GM18508 (cell line): ENCODE results near the gene HLA-DQA2.
"Not testable (repeated sequence)": the region's sequence is repeated elsewhere in the genome, so short reads cannot be mapped to it uniquely, and the experiment has no call there.

Experiments
- ATAC-seq: cut with Tn5 transposase; IDR thresholded peaks from one replicate; pipeline ENCODE4 v1.9.1; 2021; ENCODE audit warnings: moderate number of reproducible peaks; ENCODE audit not compliant: insufficient read depth, unreplicated experiment

HLA-DQA2 gene

DNA sequence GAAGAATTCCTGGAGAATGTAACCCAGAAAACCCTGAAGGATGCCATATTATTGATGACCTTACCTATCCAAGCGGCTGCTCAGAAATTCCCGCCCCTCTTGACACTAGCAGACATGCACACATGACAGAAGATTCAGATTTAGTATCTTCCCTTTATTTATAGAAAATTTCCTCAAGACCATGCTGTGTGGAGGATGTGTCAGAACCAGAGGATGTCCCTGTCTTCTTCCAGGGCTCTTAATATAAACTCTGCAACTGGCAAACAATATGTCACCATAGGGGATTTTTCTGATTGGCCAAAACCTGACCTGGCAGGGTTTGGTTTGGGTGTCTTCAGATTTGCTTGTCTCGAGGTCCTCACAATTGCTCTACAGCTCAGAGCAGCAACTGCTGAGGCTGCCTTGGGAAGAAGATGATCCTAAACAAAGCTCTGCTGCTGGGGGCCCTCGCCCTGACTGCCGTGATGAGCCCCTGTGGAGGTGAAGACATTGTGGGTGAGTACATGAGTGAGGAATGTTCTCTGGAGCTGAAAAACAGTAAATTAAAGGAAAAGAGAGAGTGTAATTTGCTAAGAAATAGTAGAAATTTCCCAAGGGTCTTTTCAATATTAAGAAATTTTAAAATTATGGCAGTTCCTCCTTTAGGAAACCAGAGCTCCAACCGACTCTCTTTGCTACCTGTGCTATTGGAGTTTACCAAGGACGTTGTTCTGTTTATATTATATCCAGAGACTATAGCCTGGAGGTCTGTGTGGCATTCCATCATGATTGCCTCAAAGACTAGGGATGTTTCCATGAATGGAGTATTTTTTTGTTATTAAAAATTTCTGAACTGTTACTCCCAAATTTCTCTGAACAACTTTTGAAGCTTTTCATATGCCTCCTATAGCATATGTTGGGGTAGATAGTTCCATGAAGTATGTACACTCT lies at the start of gene HLA-DQA2:
Gene HLA-DQA2 (plus strand): TSS at position 361 of the 930 bp plus-strand sequence. CDS start 53 bp downstream, at position 414.
- no peak for ATAC-seq

DNA sequence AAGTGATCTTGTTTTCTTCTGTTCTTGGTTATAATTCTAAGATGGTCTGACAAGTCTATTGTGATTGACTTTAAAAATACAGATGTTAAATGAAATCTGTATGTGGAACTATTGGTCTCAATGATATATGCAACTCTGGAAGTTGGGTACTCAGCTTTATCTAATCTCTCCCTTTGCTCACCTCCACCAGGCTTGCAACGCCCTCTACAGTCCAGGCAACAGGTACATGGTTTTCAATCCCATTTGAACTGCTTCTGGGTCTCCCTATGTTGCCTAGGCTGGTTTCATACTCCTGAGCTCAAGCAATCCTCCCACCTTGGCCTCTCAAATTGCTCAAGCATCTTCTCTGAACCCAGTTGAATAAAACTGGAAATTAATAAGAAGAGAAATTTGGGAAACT lies 49.2 kb upstream of the HLA-DQA2 start:
- ATAC-seq: no peak

DNA sequence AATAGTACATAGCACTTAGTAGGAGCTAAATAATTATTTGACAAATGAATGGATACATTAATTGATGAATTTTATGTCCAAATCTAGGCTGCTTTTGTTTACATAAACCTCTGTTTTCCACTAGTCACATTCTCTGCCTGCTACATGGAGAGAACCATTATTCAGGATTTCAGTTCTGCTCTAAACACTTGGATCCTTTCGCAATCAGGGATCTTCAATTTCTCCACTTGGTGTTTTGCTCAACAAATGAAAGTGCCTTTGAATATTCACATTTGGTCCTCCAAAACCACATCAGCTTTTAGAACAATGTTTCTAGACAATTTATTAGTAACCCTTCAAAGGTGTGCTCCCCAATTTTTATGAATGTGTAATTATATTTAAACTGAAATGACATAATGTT lies 44.2 kb upstream of the HLA-DQA2 start:
- ATAC-seq: no peak

DNA sequence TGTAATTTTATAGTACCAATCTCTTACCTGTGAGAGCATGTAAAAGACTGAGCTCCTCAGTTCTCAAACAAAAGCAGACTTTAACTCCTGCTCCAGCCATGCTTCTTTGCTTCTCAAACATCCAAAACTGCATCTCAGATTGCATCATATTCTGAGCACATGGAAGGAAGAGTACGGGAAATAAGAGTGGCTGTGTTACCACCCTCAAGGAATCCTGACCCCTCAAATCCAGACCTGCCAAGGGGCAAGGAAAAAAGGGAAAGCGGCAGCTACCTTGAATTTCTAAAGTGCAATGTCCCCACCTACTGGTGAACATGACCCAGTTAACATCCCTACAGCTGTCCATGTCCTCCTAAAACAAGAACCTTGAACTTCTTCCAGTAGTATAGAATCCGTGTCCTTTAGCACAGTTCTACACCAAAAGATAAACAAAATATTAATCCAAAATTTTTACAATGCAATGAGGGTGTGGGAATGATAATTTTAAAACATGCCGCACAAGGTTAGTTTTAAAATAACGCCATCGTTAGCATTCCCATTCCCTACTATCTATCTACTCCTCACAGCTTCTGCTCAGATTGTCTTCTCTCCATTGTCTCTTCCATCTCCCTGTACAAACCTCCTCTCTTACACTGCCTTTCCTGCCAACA lies 40.7 kb upstream of the HLA-DQA2 start:
- ATAC-seq: no peak

DNA sequence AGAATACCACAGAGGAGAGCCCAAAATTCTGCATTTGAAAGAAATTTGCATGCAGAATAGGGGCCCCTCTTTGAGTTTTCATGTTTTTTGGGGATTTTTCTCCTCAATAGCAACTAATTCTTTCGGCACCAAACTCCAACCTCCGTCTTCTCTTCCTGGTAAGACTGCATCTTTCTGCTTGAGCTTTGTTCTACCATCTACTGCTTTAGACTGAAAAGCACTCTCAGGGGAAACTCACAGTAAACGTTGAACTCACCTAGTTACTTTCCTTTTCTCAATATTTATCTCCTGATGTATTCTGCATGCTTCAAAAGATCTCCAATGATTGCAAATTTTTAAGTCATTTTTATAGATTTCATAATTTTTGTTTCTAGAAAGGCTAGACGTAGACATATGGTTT lies 37.8 kb upstream of the HLA-DQA2 start:
- ATAC-seq: no peak

DNA sequence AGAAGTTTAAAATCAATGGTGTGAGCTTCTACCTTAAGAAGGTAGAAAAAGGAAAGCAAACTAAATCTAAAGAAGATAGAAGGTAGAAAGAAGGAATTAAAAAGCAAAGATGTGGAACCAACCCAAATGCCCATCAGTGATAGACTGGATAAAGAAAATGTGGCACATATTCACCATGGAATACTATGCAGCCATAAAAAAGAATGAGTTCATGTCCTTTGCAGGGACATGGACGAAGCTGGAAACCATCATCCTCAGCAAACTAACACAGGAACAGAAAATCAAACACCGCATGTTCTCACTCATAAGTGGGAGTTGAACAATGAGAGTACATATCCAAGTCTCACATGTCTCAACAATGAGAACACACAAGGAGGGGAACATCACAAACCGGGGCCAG lies 36.0 kb upstream of the HLA-DQA2 start:
- not testable (repeated sequence) for ATAC-seq

DNA sequence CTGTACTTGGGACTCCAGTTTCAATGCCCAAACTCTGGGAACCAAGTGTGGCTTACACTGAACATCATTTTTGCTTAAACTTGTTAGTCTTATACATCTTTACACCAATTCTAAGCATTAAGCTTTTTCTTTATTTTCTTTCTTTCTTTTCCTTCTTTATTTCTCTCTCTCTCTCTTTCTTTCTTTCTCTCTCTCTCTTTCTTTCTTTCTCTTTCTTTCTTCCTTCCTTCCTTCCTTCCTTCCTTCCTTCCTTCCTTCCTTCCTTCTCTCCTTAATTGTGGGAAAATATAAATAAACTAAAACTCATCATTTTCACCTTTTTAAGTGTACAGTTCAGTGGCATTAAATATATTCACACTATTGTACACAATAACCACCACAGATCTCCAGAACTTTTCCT lies 31.6 kb upstream of the HLA-DQA2 start:
- no peak for ATAC-seq

DNA sequence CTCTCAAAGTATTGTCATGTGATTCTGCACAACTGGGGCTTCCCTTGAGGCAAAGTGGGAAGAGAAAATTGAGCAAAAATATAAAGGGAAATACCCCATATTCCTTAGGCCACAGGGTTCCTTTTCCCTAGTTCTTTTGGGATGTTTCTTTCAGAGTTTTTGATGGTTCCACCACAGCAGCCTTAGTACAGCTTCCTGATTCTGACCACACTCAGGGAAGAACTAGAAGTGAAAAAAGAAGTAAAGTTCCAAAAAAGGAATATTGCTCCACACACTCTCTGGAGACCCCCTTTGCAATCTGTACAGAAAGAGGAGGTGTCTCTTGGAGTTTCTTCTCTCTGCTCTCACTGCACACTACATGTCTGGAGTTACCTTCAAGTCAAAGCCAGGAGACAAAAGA lies 27.9 kb upstream of the HLA-DQA2 start:
- ATAC-seq: no peak

DNA sequence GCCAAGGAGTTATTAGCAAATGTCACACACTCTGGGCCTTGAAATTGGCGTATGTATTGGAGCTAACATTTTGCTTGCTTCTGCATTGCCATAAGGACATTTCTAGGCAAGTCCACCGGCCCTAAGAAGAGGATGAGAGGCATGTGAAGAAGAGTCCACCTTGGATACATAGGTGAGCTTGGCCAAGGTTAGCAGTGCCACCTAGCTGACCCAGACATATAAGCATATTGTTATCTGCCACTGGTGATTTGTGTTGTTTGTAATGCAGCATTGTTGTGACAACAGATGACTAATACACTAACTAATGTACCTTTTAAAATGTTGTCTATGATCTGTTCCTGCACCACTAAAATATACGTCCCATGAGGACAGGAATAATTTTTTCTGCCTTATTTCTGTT lies 24.8 kb upstream of the HLA-DQA2 start:
- no peak for ATAC-seq

DNA sequence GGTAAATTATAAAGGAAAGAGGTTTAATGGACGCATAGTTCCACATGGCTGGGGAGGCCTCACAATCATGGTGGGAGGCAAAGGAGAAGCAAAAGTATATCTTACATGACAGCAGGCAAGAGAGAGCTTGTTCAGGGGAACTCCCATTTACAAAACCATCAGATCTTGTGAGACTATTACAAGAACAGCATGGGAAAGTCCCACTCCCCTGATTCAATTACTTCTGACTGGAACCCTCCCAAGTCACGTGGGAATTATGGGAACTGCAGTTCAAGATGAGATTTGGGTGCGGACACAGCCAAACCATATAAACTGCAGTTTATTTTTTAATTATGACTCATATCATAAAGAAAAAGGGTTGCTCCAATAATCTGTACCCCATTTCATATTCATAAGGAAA lies 22.3 kb upstream of the HLA-DQA2 start:
- no peak for ATAC-seq

DNA sequence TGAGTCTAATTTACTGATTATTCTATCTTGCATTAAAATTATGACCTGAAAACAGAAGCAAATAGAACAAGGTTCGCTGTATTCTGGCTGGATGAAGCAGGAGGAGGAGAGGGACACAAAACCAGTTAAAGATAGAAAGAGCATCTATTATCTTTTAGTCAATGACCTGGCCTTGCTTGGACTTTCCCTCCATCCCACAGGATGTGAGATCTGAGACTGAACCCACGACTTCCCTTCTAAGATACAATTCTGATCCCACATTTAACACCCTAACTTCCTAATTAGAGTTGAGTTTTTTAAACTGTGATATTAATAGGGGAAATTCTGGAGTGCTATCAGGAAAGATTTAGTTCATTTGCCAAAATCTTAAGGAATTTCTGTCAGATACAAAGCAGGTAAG lies 3.1 kb upstream of the HLA-DQA2 start:
- no peak for ATAC-seq

DNA sequence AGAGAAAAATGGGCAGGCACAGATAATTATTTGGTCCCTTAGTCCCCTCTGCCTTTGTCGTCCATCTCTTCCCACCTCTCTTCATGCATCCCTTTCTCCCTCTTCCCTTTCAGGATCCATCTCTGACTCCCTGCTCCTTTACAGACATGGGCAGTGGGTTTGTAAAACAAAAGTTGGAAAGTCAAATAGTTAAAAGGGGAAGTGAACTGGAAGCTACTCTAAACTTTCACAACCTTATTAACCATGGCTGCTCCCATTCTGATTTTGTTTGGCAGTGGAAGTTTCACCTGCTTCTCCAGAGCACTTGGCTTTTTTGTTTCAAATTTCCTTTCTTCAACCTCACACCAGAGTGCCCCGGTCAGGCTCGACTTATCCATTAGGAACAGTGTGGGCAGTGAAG lies 1.2 kb downstream of the HLA-DQA2 start:
- no peak for ATAC-seq

DNA sequence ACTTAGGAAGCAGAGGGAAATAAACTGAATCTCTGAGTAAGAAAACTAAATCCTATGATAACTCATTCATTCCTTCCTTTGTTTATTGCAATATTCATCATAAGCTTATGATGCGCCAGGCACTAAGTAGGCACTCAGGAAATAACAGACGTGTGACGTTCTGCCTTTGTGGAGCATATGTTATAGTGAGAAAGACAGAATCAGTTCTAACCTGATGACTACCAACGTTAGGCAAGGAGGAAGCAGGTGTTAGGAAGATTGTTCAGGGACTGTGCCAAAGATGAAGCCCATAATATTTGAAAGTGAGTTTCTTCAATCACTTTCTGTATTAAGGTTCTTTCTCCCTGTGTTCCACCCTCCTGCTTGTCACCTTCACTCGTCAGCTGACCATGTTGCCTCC lies 3.6 kb downstream of the HLA-DQA2 start:
- ATAC-seq: no peak

DNA sequence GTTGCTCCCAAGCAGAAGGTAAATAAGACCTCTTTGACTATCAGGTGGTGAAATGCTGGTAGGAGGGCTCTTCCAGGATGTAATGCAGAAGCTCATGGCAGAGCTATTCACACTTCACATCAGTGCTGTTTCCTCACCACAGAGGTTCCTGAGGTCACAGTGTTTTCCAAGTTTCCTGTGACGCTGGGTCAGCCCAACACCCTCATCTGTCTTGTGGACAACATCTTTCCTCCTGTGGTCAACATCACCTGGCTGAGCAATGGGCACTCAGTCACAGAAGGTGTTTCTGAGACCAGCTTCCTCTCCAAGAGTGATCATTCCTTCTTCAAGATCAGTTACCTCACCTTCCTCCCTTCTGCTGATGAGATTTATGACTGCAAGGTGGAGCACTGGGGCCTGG lies 4.5 kb downstream of the HLA-DQA2 start:
- not testable (repeated sequence) for ATAC-seq

DNA sequence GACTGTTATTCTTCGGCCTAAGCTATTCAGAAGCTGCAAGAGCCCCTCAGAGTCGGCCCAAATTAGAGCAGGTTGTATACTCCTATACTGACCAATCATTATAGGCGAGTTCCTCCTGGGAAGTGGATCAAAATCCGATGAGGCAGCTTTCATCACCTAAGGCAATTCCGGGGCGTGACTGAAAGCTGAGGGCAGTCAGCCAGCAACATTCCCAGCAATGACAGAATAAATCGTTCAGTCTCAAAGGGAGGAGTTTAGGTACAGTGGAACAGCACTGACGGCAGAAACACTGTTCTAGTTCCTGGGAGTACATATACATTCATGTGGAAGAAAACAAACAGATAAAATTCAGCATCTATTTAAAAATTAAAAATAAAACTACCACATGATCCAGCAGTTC lies 11.4 kb downstream of the HLA-DQA2 start:
- ATAC-seq: no peak

DNA sequence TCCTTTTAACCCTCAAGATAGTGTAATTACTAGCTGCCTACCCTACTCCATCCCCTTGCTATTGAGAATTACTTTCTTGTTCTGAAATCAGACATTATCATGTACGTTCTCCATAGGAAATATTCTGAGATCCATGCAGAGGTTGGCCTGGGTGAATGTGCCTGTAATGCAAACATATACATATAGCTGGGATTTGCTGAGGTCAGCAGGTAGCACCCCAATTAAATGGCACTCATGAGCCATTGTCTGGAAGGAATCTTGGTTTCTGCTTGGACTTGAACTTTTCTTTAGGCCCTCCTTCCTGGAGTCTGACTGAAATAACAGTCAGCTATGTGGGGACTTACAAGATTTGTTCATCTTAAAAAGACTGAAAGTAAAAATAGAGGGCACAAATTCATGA lies 18.5 kb downstream of the HLA-DQA2 start:
- no peak for ATAC-seq

DNA sequence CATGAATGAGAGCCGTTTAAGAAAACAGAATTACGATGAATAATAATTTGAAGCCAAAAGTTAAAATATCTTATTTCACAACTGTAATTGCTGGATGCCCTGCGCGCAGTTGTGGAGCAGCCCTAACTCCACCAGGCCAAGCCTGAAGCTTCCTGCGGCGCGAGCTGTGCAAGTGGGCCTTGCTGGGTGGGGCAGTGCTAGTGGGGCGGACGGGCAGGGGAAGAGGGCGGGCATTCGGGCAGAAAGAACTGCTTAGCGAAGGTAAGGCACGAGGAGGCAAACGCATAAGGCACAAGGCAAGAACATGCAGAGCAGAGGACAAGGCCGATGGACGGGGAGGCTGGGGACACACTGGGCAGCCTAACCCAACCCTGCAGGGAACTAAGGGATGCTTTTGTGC lies 19.9 kb downstream of the HLA-DQA2 start:
- ATAC-seq: no peak

DNA sequence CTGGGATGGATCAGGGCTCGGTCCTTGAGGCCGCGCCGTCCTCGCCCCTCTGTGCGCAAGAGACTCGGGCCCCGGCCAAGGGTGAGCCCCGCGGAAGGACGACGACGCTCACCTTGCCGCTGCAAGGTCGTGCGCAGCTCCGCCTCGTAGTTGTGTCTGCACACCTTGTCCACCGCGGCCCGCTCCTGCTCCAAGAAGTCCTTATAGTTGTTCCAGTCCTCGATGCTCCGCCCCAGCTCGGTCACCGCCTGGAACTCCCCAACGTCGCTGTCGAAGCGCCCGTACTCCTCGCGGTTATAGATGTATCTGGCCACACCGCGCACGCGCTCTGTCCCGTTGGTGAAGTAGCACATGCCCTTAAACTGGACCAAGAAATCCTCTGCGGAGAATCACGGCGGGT lies 20.4 kb downstream of the HLA-DQA2 start:
- no peak for ATAC-seq

DNA sequence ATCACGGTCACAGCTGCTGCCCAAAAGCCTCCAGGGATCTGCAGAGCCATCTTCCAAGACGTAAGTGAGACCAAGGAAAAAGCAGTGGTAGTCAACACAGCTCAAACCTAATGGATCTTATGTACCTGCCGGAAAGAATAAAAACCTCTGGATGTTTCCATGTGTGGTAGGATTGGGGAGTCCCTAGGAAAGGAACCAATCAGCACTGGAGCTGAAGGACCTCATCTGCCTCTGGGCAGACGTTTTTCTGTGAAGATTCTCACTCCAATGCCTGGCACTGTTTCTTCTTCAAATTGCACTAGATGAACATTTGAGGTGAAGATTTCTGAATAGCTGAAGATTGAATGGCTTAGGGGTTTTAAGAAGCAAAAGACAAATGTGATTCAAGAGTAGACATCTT lies 22.2 kb downstream of the HLA-DQA2 start, which contains the start of gene HLA-DQB2:
Gene HLA-DQB2 (minus strand): TSS at position 112 of the 400 bp plus-strand sequence. CDS start 62 bp downstream, at position 50.
- ATAC-seq: no peak

DNA sequence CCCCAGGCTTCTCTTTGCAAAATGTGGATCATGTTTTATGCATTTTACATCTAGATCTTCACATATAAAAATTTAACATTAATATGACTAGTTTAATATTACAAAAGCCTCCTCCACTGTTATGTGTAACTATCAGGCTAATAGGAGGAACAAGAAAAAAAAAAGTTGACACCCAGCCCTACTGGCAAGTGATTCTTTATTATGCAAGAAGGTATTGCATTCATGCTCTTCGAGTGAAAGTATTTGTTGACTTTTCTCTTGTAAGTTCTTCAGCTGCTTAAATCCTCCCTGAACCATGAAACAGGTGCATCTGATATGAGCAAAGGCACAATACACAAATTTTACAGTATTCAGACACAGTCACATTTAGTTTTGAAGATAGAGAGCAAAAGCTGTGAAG lies 22.9 kb downstream of the HLA-DQA2 start:
- no peak for ATAC-seq

DNA sequence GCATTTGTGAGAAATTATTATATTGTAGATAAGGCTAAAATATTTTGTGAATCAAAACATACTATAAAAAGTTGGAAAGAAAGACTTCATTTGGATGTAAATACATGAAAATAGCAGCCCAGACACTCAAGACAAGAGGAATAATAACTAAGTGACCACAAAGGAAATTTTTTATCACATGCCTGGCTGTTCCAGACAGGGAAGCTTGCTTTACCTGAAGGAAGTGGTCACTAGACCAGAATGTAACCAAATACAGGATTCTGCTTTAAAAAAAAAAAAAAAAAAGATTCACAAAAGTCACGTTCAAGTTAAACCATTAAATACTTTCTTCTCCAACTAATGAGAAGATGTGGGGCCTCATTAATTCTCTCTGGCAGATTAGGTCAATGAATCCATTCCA lies 31.5 kb downstream of the HLA-DQA2 start:
- ATAC-seq: no peak

DNA sequence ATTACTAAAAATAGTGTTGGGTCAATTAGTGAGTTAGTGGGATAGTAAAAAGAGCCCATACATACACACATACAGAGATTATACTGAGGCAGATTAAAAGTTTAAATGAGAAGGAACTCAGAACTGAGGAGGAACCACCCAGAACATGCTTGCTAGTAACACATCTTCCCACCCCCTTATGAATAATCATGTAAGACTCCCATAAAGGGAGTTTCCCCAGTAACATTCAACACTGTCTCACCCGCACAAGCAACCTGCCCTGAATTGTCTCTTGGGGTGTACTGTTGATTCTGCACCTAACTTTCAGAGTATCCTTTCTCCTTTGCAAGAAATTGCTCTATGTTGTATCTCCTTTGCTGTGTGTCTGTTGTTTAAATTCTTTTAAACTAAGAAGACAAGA lies 33.2 kb downstream of the HLA-DQA2 start:
- ATAC-seq: no peak
